GM13976 (cell line): ENCODE data around the gene KIF9.

Source experiments
- DNase-seq: peaks from one replicate; pipeline ENCODE4 v3.0.0; 2012; ENCODE audit warnings: low spot score
- CTCF ChIP-seq: IDR thresholded peaks from 2 replicates; pipeline ENCODE4 v1.5.1; 2012; ENCODE audit warnings: borderline replicate concordance, mild to moderate bottlenecking; ENCODE audit not compliant: insufficient read depth; ENCODE audit errors: extremely low read depth, missing control alignments, control extremely low read depth
- in situ Hi-C: fragments of 300-500 bp; cut with MboI; formaldehyde crosslinking; loops from one replicate; pipeline ENCODE4 v1.12.0; 2022; ENCODE audit warnings: low sequenced_read_pairs, mixed read lengths, inconsistent platforms; ENCODE audit not compliant: unreplicated experiment

KIF9 gene

DNA sequence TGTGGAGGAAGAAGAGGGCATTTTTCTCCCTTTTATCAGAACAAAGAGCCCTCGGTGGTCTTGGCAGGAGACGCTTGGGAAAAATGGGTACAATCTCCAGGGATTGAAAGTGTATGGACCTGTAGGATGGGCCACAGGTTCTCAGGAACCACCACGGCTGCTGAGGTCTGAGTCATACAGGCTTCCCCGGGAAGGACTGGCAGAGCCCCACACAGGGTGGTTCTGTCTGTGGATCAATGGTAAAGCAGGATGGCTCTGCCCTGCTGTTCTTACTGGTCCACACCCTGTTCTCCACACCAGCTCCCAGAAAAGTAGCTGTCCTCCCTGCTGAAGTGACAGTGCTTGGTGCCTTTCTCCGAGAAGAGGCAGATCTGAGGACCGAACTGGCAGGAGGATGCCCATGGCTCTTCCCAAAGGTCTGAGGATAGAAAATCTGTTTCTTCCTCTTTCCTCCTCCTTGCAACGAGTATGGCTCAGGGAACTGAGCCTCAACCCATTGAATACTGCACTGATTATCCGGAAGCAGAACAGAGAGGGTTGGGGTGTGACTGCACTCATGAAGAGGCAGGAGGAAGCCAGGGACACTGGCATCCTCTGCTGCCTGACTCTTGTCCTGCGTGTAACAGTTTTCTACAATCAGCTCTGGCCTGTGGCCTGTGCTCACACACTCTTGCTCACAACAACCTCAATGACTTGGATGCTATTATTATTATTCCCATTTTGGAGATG lies 39.0 kb downstream of the KIF9 start:
- in situ Hi-C loops = no loop called here
- DNase-seq = no peak
- no peak for TF ChIP-seq CTCF

- TF ChIP-seq CTCF = no peak
- DNase-seq = no peak
- in situ Hi-C loops = no loop called here
These were observed 42.7 kb downstream of the KIF9 start for GRCh38 chr3:47239929-47240328.

DNA sequence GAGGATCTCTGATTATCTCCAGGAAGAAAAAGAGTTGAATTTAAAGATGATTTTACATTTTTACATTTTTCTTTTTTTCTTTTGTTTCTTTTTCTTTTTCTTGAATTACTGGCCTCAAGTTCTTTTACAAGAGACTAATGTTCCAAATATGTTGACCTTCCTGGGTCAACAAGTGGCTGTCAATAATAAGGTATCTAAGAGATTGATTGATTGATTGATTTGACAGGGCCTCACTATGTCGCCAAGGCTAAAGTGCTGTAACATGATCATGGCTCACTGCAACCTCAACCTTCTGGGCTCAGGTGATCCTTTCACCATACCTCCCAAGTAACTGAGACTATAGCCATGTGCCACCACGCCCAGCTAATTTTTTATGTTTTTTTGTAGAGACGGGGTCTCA lies 44.6 kb downstream of the KIF9 start:
- in situ Hi-C loops = no loop called here
- DNase-seq = no peak
- no peak for TF ChIP-seq CTCF

DNA sequence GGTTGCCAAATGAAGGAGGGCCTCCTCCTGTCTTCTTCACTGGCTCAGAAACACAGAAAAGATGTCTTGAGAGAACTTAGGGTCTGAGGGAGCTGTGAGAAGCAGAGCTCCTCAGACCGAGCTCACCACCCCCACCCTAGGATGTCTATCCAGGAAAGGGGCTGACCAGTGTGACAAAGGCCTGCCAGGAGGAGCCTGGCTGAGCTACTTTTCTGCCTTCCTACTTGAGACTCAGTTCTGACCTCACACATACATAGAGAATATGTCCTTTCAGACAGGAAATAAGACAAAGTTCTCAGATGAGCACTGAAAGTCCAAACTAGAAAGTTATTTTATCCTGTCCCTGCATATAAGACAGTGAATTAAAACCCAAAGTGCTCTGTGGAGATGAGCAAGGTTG lies 54.5 kb downstream of the KIF9 start:
- in situ Hi-C loops = no loop called here
- no peak for TF ChIP-seq CTCF
- DNase-seq = no peak

- TF ChIP-seq CTCF = no peak
- in situ Hi-C loops = no loop called here
- peak; percentile 58 for DNase-seq
These were observed 54.9 kb downstream of the KIF9 start for GRCh38 chr3:47227678-47228077.

DNA sequence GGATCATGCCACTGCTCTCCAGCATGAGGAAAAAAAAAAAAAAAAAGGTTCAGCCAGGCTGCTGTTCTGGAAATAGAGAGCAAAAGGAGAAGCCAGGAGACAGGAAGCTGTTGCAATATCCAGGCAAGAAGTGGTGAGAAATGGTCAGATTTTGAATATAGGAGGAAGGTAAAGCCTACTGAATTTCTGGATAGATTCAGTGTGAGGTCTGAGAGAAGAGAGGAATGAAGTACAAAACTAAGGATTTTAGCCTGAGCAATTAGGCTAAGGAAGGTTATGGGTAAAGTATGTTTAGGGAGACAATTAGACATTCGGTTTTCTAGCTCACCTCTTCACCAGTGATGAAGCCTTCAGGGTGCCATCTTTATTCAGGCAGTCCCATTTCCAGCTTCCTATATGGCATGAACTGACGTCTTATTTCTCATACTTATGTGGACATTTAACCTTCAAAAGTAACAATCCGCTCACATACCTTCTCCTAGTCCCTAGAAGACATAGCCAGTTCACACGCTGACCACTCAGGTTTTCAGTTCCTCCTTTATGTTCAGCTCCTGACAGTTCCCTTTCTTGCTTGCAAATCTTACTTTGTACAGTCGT lies 57.2 kb downstream of the KIF9 start:
- no peak for TF ChIP-seq CTCF
- DNase-seq = peak; percentile 68
- in situ Hi-C loops = no loop called here

DNA sequence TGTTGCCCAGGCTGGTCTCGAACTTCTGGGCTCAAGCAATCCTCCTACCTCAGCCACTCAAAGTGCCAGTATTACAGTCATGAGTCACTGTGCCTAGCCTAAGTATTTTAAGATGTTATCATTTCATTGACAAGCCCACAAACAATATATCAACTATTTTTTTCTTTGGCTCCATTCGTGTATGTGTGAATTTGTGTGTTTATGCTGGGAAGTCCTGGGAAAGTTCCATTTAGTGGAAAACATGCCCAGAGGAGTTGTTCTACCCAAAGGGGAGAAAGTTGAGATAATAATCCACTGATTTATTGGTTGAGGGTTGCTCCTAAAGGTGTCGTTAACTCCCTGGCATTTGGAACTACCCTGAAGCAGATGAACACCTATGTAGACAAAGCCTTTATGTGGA lies 58.8 kb downstream of the KIF9 start:
- no peak for TF ChIP-seq CTCF
- in situ Hi-C loops = no loop called here

More for the DNA sequence above, 58.8 kb downstream of the KIF9 start:
- no peak for DNase-seq
